ENCODE data around the gene GAB2. TPM values are rescaled to one million over a fixed set of nuclear protein-coding genes. Genes with fewer than 3 reads are reported as not detected.

The GAB2 gene
- total RNA-seq, 4 donors from 2014 or later, result 18.0 to 42.4 (median 26.0) TPM

DNA sequence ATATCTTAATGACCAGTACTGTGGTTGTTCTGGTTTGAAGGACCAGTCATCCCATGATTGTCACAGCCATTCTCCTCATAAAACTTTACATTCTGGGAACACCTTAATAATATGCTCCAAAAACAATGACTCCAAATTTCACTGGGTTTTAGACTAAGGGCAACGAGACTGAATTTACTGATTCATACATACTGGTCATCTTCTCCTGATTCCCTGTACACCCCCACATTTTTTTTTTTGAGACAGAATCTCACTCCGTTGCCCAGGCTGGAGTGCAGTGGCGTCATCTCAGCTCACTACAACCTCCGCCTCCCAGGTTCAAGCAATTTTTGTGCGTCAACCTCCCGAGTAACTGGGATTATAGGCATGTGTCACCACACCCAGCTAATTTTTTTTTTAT lies 78.9 kb downstream of the GAB2 start:
- intact Hi-C loops (cut with DNase I), result no loop called here
- TF ChIP-seq EP300 (IDR thresholded peaks at IDR 0.05) (no peak), POLR2AphosphoS5 (IDR thresholded peaks at IDR 0.05) (no peak), POLR2A (IDR thresholded peaks at IDR 0.05; ENCODE audit: low read depth) (no peak)
- TF ChIP-seq, protein P1, sequence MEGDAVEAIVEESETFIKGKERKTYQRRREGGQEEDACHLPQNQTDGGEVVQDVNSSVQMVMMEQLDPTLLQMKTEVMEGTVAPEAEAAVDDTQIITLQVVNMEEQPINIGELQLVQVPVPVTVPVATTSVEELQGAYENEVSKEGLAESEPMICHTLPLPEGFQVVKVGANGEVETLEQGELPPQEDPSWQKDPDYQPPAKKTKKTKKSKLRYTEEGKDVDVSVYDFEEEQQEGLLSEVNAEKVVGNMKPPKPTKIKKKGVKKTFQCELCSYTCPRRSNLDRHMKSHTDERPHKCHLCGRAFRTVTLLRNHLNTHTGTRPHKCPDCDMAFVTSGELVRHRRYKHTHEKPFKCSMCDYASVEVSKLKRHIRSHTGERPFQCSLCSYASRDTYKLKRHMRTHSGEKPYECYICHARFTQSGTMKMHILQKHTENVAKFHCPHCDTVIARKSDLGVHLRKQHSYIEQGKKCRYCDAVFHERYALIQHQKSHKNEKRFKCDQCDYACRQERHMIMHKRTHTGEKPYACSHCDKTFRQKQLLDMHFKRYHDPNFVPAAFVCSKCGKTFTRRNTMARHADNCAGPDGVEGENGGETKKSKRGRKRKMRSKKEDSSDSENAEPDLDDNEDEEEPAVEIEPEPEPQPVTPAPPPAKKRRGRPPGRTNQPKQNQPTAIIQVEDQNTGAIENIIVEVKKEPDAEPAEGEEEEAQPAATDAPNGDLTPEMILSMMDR (IDR thresholded peaks at IDR 0.05), result no peak
- Histone ChIP-seq H3K9me3 (no peaks in the 10 kb centered on the region), H3K4me1 (peaks cover 0 to 16% (median 4%) of the 10 kb centered on the region in 4 donors), H3K4me3 (no peak overlapping the region), H3K27ac (replicated peaks in 1 of 4) (no peak overlapping the region), H3K27me3 (no peaks in the 10 kb centered on the region), H3K36me3 (no peaks in the 10 kb centered on the region)
- no peak for DNase-seq (ENCODE audit: extremely low spot score)
- WGBS, result 94% methylated on average over 6 of the region's 6 CpGs

DNA sequence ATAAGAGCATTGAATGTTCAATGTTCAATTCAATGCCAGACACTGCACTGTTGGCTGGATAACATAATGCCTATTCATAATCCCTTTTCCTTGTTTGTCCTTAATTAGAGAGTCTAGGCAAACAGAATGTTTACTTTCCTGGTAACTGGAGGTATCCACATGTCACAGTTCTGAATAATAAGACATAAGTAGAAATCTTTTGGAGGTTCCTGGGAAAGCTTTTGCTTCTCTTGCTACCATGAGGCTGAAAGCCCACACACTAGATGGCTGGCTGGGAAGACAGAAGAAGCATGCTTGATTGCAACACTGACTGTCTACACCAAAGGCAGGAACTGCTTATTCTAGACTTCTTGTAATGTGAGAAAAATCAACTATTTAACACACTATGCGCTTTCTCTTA lies 79.5 kb downstream of the GAB2 start:
- H3K9me3 ChIP-seq, result no peaks in the 10 kb centered on the region
- TF ChIP-seq, protein P1 (IDR thresholded peaks at IDR 0.05), result no peak
- no peak for TF ChIP-seq EP300 (IDR thresholded peaks at IDR 0.05)
- TF ChIP-seq POLR2A (IDR thresholded peaks at IDR 0.05; ENCODE audit: low read depth), result no peak
- no peak for TF ChIP-seq POLR2AphosphoS5 (IDR thresholded peaks at IDR 0.05)

DNA sequence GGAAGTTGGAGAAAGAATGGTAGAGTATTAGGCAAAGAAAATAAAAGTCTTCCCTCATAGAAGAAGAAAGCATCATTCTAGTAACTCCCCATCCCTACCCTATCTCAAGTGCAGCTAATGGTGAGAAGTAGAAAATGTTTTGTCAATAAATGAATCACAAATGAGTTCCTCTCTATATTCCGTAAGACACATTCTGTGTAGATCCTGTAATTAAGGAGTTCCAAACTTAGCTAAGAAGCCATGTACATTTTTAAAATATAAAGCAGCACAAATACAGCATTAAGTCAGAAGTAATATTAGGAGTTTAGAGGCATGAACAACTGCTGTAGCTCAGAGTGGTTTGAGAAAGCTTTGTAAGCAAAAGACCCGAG lies 80.1 kb downstream of the GAB2 start:
- no peak overlapping the region for H3K27ac ChIP-seq (replicated peaks in 1 of 4)
- peaks cover 3 to 16% (median 6%) of the 10 kb centered on the region in 4 donors for H3K4me1 ChIP-seq
- H3K9me3 ChIP-seq, result no peaks in the 10 kb centered on the region
- no peak overlapping the region for H3K4me3 ChIP-seq
- no peak for DNase-seq (ENCODE audit: extremely low spot score)
- H3K36me3 ChIP-seq, result no peaks in the 10 kb centered on the region
- intact Hi-C loops (cut with DNase I), result no loop called here
- TF ChIP-seq POLR2A (IDR thresholded peaks at IDR 0.05; ENCODE audit: low read depth) (no peak), EP300 (IDR thresholded peaks at IDR 0.05) (no peak), POLR2AphosphoS5 (IDR thresholded peaks at IDR 0.05) (no peak)
- TF ChIP-seq, protein P1 (IDR thresholded peaks at IDR 0.05), result no peak
- H3K27me3 ChIP-seq, result no peaks in the 10 kb centered on the region
- WGBS, result 77% methylated on average over 2 of the region's 2 CpGs

More for the DNA sequence above, 79.5 kb downstream of the GAB2 start:
- DNase-seq (ENCODE audit: extremely low spot score), result no peak
- intact Hi-C loops (cut with DNase I), result no loop called here
- Histone ChIP-seq H3K27me3 (no peaks in the 10 kb centered on the region), H3K4me1 (peaks cover 0 to 16% (median 4%) of the 10 kb centered on the region in 4 donors), H3K36me3 (no peaks in the 10 kb centered on the region), H3K4me3 (no peak overlapping the region), H3K27ac (replicated peaks in 1 of 4) (no peak overlapping the region)
- WGBS, result 92% methylated on average over 1 of the region's 1 CpG

DNA sequence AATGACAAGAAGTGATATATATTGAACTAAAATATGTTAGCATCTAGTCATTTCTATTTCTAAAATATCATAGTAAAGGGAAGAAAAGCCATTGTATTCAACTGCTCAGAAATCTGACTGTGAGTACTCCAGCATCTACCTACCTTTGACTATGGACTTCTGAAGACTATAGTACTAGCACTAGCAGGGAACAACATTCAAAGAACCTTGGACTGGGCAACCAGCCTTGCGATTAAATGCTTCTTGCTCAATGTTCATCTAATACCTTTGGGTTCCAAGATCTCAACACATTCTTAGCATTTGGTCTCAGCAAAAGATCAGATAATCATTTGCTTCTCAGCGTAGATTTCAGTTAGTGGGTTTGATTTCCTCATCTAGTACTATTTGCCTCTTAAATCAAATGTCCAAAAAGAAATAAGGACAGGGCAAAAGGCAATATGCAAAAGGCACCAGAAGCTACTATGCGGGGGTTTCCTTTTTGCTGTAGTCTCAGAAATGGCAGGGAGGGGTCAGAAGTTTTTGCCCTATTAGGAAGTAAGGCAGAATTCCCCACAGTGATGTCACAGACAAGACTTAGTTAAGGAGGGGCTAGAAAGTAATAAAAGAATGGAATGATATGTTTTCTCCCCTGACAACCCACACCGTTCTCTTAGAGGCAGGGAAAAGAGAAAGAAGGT lies 80.6 kb downstream of the GAB2 start:
- H3K27ac ChIP-seq (replicated peaks in 1 of 4), result no peak overlapping the region
- H3K4me3 ChIP-seq, result no peak overlapping the region
- no peaks in the 10 kb centered on the region for H3K9me3 ChIP-seq
- intact Hi-C loops (cut with DNase I), result no loop called here
- no peak for DNase-seq (ENCODE audit: extremely low spot score)
- peaks cover 8 to 16% (median 12%) of the 10 kb centered on the region in 4 donors for H3K4me1 ChIP-seq
- H3K36me3 ChIP-seq, result no peaks in the 10 kb centered on the region
- TF ChIP-seq EP300 (IDR thresholded peaks at IDR 0.05) (no peak), POLR2AphosphoS5 (IDR thresholded peaks at IDR 0.05) (no peak), POLR2A (IDR thresholded peaks at IDR 0.05; ENCODE audit: low read depth) (no peak)
- TF ChIP-seq, protein P1 (IDR thresholded peaks at IDR 0.05), result no peak
- no peaks in the 10 kb centered on the region for H3K27me3 ChIP-seq
- 73% methylated on average over 4 of the region's 4 CpGs for WGBS

DNA sequence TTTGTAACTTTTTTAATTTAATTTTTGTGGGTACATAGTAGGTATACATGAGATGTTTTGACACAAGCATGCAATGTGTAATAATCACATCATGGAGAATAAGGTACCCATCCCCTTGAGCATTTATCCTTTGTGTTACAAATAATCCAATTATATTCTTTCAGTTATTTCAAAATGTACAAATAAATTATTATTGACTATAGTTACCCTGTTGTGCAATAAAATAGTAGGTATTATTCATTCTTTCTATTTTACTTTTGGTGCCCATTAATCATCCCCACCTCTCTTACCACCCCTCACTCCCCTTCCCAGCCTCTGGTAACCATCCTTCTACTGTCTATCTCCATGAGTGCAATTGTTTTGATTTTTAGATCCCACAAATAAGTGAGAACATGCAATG lies 83.5 kb downstream of the GAB2 start:
- Histone ChIP-seq H3K4me1 (peaks cover 10 to 17% (median 12%) of the 10 kb centered on the region in 4 donors), H3K27ac (replicated peaks in 1 of 4) (no peak overlapping the region), H3K9me3 (no peaks in the 10 kb centered on the region), H3K4me3 (no peak overlapping the region), H3K36me3 (no peaks in the 10 kb centered on the region), H3K27me3 (no peaks in the 10 kb centered on the region)
- intact Hi-C loops (cut with DNase I), result no loop called here
- no peak for DNase-seq (ENCODE audit: extremely low spot score)
- no peak for TF ChIP-seq POLR2AphosphoS5 (IDR thresholded peaks at IDR 0.05)
- TF ChIP-seq EP300 (IDR thresholded peaks at IDR 0.05), result no peak
- TF ChIP-seq, protein P1 (IDR thresholded peaks at IDR 0.05), result no peak
- no peak for TF ChIP-seq POLR2A (IDR thresholded peaks at IDR 0.05; ENCODE audit: low read depth)
